OCI-LY7 (cell line): ENCODE results near the gene NTM. TPM values are rescaled to one million over a fixed set of nuclear protein-coding genes. Genes with fewer than 3 reads are reported as not detected.

ENCODE experiments used
- BruUV-seq: library from RNA; stranded (reverse); fragments of 400-500 nt; replicated peaks from 2 replicates; lab custom pipeline; 2021; lab: Mats Ljungman, UMichigan
- CTCF ChIA-PET: fragments of 300-600 bp; sonication (Branson Sonifier 250); formaldehyde crosslinking; loops from one replicate; lab custom pipeline; 2022; ENCODE audit warnings: antibody characterized with exemption; ENCODE audit not compliant: unreplicated experiment; lab: Charles Lee
- POLR2A ChIA-PET: fragments of 300-600 bp; sonication (Branson Sonifier 250); formaldehyde crosslinking; loops from one replicate; lab custom pipeline; 2022; ENCODE audit warnings: antibody characterized with exemption; lab: Charles Lee
- DNase-seq: peaks from one replicate; pipeline ENCODE4 v3.0.0-alpha.2; 2015; ENCODE audit warnings: low spot score
- H2AFZ ChIP-seq: fragments of 200-600 bp; sonication (generic), shearing (Covaris generic); 2 replicates; pipeline ENCODE4 v1.6.1; 2014; ENCODE audit warnings: mild to moderate bottlenecking, antibody characterized with exemption, low read length, moderate library complexity
- H3K27ac ChIP-seq: fragments of 200-600 bp; sonication (generic); 2 replicates; pipeline ENCODE4 v1.5.1; 2014; ENCODE audit warnings: mixed run types, low read depth, mild to moderate bottlenecking, moderate library complexity, low read length, inconsistent platforms; ENCODE audit not compliant: poor library complexity, severe bottlenecking
- H3K36me3 ChIP-seq: fragments of 200-600 bp; sonication (generic); 2 replicates; pipeline ENCODE4 v1.6.1; 2014; ENCODE audit warnings: mild to moderate bottlenecking, antibody characterized with exemption, low read length, moderate library complexity, mixed read lengths; ENCODE audit not compliant: insufficient read depth
- H3K4me1 ChIP-seq: fragments of 200-600 bp; sonication (generic); 2 replicates; pipeline ENCODE4 v1.5.1; 2014; ENCODE audit warnings: mild to moderate bottlenecking, low read length; ENCODE audit not compliant: insufficient read depth, poor library complexity, severe bottlenecking
- H3K4me2 ChIP-seq: fragments of 200-600 bp; sonication (generic); 2 replicates; pipeline ENCODE4 v1.6.1; 2014; ENCODE audit warnings: mild to moderate bottlenecking, low read length
- H3K4me3 ChIP-seq: fragments of 200-600 bp; sonication (generic); 2 replicates; pipeline ENCODE4 v1.5.1; 2014; ENCODE audit warnings: mild to moderate bottlenecking, low read depth, low read length; ENCODE audit not compliant: poor library complexity, severe bottlenecking
- H3K79me2 ChIP-seq: fragments of 200-600 bp; sonication (generic); 2 replicates; pipeline ENCODE4 v1.6.1; 2016; ENCODE audit warnings: low read depth, mild to moderate bottlenecking, low read length, moderate library complexity, mixed read lengths; ENCODE audit not compliant: insufficient read depth
- H3K9me2 ChIP-seq: fragments of 200-600 bp; sonication (generic); 2 replicates; pipeline ENCODE4 v1.6.1; 2016; ENCODE audit warnings: mild to moderate bottlenecking, low read length, mixed read lengths; ENCODE audit not compliant: insufficient read depth
- H3K9me3 ChIP-seq: fragments of 200-600 bp; sonication (generic); 2 replicates; pipeline ENCODE4 v1.6.1; 2014; ENCODE audit warnings: mild to moderate bottlenecking, mixed run types, low read length, mixed read lengths
- H4K20me1 ChIP-seq: fragments of 200-600 bp; sonication (generic); 2 replicates; pipeline ENCODE4 v1.6.1; 2014; ENCODE audit warnings: mild to moderate bottlenecking, antibody characterized with exemption, low read length, moderate library complexity, mixed read lengths; ENCODE audit not compliant: insufficient read depth
- EZH2phosphoT487 ChIP-seq: fragments of 200-600 bp; sonication (generic); IDR thresholded peaks from 2 replicates; pipeline ENCODE4 v1.6.1; 2018; ENCODE audit warnings: low read depth, borderline replicate concordance, mild to moderate bottlenecking, mixed run types, antibody characterized with exemption, low read length, moderate library complexity, mixed read lengths
- intact Hi-C: fragments of 100-400 bp; cut with micrococcal nuclease; formaldehyde crosslinking; loops from one replicate; pipeline ENCODE4 v1.10.0; 2022; ENCODE audit not compliant: unreplicated experiment
- total RNA-seq, 2 experiments: library from RNA; depleted of rRNA in 1 of 2; stranded (reverse); fragments of >200 nt in 1 of 2; shearing (Covaris generic) in 1 of 2; gene quantifications; 2 replicates each; pipeline ENCODE4 v1.2.3, GENCODE V29; 2014 to 2022
- TF ChIP-seq, protein P1 (sequence below): fragments of 200-600 bp; sonication (generic); conservative IDR thresholded peaks from 2 replicates; pipeline ENCODE4 v1.5.1; 2014; ENCODE audit warnings: mild to moderate bottlenecking, antibody characterized with exemption, low read length, moderate library complexity, mixed read lengths

The NTM gene
- total RNA-seq, 2 experiments from 2014 or later: not detected

DNA sequence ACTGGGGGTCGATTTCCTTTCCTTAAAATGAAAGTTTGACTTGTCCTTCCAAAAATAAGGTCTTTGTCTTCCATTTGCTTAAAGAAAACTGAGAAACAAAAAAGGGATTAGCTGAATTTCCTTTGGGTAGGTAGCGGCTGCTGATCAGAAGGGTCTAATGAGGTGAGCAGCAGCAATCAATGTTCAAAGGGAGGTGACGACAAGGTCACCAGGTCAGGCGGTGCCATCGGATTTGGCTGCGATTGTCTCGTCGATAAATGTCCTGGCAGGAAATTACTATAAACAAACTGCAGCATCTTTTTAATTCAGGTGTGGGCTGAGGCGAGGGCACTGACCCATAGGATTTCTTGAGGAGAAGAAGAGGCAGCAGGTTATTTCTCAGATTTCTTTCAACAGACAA is 480.1 kb downstream of the NTM start:
- H2AFZ ChIP-seq: no peak overlapping the region
- H3K79me2 ChIP-seq: no peaks in the 10 kb centered on the region
- no peaks in the 10 kb centered on the region for H3K36me3 ChIP-seq
- H3K9me3 ChIP-seq: no peaks in the 10 kb centered on the region
- CTCF ChIA-PET: no interaction called here
- no peaks in the 10 kb centered on the region for H3K9me2 ChIP-seq
- no peak overlapping the region for H3K4me2 ChIP-seq
- POLR2A ChIA-PET: interaction anchor here (0.6 kb wide), 1 partner anchor 895 kb away, joined by 4 read pairs; no protein-coding TSS in a partner anchor
- H3K4me3 ChIP-seq: no peak overlapping the region
- H4K20me1 ChIP-seq: no peaks in the 10 kb centered on the region
- no peak overlapping the region for H3K27ac ChIP-seq
- no peak for DNase-seq
- intact Hi-C loops: no loop called here
- BruUV-seq: no TSS peak
- TF ChIP-seq, protein P1, sequence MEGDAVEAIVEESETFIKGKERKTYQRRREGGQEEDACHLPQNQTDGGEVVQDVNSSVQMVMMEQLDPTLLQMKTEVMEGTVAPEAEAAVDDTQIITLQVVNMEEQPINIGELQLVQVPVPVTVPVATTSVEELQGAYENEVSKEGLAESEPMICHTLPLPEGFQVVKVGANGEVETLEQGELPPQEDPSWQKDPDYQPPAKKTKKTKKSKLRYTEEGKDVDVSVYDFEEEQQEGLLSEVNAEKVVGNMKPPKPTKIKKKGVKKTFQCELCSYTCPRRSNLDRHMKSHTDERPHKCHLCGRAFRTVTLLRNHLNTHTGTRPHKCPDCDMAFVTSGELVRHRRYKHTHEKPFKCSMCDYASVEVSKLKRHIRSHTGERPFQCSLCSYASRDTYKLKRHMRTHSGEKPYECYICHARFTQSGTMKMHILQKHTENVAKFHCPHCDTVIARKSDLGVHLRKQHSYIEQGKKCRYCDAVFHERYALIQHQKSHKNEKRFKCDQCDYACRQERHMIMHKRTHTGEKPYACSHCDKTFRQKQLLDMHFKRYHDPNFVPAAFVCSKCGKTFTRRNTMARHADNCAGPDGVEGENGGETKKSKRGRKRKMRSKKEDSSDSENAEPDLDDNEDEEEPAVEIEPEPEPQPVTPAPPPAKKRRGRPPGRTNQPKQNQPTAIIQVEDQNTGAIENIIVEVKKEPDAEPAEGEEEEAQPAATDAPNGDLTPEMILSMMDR: no peak
- no peak for TF ChIP-seq EZH2phosphoT487
- no peaks in the 10 kb centered on the region for H3K4me1 ChIP-seq

DNA sequence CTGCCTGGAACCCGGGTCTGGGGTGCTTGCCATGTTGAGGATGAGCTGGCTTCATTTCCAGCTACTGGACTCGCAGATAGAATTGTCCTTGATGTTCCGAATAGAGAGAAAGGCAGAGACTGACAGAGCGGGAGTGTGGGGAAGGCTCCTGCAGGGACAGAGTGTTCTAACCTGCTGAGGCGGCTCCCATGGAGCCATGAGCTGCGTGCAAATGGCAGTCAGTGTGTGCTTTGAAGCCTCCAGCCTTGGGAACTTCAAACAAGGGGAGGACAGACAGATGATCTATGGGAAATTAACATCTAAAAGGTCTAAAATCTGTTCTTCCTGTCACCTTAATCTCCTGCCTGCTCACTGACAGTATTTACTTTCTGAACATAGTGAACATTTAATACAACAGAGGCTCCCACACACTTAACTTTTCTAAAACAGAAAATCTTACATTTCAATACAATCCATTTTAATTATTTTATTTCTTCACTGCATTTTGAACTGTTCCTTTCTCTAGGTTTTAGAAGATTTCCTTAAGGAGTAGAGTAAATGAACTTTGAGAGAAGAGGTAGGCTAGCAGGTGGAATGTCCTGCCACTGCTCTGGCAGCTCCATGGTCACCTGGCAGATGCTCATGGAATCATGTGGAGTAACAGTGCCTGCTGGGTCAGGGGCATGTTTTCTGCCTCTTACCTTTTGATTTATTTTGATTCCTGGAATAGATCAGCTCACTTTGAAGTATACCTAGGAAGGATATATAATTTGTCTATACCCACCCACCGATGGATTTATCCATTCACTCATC is 481.7 kb downstream of the NTM start:
- no TSS peak for BruUV-seq
- no peak overlapping the region for H3K4me3 ChIP-seq
- no peak overlapping the region for H2AFZ ChIP-seq
- ChIA-PET POLR2A (no interaction called here), CTCF (interaction anchor here (0.6 kb wide), 1 partner anchor 260 kb away, joined by 3 read pairs; no protein-coding TSS in a partner anchor)
- no peaks in the 10 kb centered on the region for H3K4me1 ChIP-seq
- TF ChIP-seq, protein P1: no peak
- no peak for TF ChIP-seq EZH2phosphoT487
- no peak overlapping the region for H3K4me2 ChIP-seq
- intact Hi-C loops: no loop called here
- H3K9me3 ChIP-seq: no peaks in the 10 kb centered on the region
- H3K27ac ChIP-seq: no peak overlapping the region
- no peaks in the 10 kb centered on the region for H4K20me1 ChIP-seq
- DNase-seq: no peak
- H3K9me2 ChIP-seq: no peaks in the 10 kb centered on the region
- H3K79me2 ChIP-seq: no peaks in the 10 kb centered on the region
- no peaks in the 10 kb centered on the region for H3K36me3 ChIP-seq

DNA sequence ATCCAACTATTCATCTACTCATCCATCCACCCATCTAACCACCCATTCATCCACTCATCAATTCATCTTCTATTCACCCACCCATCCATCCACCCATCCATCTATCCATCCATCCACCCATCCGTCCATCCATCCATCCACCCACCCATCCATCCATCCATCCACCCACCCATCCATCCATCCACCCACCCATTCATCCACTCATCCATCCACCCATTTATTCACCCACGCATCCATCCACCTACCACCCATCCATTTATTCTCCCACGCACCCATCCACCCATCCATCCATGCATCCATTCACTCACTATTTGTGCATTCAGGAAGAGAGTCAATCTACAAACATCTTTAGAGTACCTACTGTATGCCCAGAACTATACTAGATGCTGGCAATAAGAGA is 482.3 kb downstream of the NTM start:
- Histone ChIP-seq H4K20me1 (no peaks in the 10 kb centered on the region), H3K9me2 (no peaks in the 10 kb centered on the region), H3K27ac (no peak overlapping the region), H3K79me2 (no peaks in the 10 kb centered on the region), H3K36me3 (no peaks in the 10 kb centered on the region), H3K4me2 (no peak overlapping the region), H2AFZ (no peak overlapping the region), H3K9me3 (no peaks in the 10 kb centered on the region), H3K4me3 (no peak overlapping the region), H3K4me1 (no peaks in the 10 kb centered on the region)
- TF ChIP-seq, protein P1: no peak
- no peak for TF ChIP-seq EZH2phosphoT487
- intact Hi-C loops: no loop called here
- no TSS peak for BruUV-seq
- CTCF ChIA-PET: no interaction called here
- POLR2A ChIA-PET: no interaction called here
- DNase-seq: no peak
